Activated T-cell treated with anti-CD3 and anti-CD28 coated beads for 24 hours (primary cell): ENCODE data around the gene TRNT1.
A peak's percentile ranks its signal among the peaks of the same experiment; 100 is the strongest.

Experiments used
- DNase-seq: peaks from one replicate; pipeline ENCODE4 v3.0.0-alpha.2; 2020; ENCODE audit warnings: low read depth

Gene TRNT1

DNA sequence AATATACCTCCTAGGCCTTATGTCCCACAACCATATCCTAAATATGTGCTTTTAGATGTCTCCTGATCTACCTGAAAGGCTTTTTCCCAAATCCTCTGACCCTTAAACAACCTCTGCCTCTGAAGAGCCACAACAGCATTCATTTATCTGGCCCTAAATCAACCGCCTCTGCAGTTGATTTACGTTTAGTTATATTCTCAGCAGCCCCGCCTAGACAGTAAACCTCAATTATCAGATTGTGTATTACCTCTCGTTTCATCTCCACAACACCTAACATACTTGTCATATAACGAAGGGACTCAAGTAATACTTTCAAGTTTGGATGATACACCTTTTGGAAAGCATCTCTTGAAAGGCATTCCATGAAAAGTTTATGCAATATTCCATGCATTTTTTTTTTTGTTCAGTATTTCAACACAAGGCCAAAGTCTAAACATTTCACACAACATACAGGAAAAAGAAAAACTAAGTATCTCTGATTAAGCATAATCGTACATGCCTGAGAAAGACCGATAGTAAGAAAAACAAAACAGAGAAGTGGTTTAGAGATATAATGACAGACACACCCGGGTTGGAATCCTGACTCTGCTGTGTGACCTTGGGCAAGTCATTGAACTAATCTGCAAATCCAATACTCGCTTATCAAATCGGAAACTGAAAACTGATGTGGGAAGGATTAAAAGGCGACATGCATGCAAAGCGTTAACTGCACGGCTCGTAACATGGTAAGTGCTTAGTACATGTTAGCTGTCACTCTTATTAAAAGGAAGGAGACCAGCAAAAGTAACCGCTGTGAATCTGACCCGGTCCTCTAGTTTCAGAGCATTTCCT is 52.0 kb downstream of the TRNT1 start:
- DNase-seq, result no peak

GRCh38 chr3:3179407-3180094 is 52.8 kb downstream of the TRNT1 start, which contains the start of gene CRBN:
CRBN (minus strand) TSS chr3:3179691; CDS start chr3:3179687, 4 bp downstream.
- peak; percentile 84 for DNase-seq

GRCh38 chr3:3180456-3180855 is 53.7 kb downstream of the TRNT1 start:
- no peak for DNase-seq

DNA sequence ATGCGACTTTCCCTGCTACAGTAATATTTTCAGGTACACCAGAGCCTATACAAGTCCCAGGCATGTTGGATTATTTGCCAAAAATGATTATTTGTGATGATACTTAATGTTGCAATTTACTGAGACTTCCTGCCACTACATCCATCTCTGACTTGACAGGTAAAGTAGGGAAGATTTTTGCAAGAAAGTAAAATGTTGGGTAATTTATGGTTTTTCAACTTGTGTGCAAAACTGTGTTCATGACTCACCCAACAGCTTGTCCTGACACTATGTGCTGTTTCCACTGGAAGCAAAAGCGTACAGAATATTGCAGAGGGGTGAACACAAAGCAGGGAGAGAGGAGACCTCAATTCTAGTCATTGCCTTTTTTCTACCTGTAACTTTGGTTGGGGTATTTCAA is 58.1 kb downstream of the TRNT1 start:
- no peak for DNase-seq

DNA sequence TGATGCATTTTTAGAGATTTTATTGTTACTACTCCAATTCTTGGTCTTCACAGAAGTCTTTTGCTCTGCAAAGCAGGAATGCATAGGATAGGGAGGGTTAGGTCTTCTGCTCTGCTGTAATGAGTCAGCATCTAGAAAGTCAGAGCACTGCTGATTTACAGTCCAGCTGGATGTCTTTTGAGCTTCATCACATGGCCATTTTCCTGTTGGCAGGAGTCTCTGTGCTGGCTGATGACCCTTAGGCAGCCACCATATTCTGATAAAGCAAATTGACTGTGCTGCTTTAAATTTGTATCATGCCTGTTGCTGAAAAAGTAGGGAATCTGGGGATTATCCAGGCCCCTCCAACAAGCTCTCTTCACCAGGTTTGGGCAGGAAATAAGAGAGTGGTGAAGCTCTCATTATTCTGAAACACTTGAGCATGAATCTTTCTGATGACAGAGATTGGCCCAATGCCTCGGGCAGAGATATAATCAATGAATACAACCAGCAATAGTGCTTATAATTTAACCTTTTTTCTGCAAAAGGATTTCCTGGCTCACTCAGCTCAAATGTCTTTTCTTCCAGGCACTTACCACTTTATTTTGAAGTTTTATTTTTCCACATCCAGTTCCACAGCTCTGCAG is 62.5 kb downstream of the TRNT1 start:
- DNase-seq, result no peak

- no peak for DNase-seq
These were observed 63.2 kb downstream of the TRNT1 start for GRCh38 chr3:3189961-3190360.

DNA sequence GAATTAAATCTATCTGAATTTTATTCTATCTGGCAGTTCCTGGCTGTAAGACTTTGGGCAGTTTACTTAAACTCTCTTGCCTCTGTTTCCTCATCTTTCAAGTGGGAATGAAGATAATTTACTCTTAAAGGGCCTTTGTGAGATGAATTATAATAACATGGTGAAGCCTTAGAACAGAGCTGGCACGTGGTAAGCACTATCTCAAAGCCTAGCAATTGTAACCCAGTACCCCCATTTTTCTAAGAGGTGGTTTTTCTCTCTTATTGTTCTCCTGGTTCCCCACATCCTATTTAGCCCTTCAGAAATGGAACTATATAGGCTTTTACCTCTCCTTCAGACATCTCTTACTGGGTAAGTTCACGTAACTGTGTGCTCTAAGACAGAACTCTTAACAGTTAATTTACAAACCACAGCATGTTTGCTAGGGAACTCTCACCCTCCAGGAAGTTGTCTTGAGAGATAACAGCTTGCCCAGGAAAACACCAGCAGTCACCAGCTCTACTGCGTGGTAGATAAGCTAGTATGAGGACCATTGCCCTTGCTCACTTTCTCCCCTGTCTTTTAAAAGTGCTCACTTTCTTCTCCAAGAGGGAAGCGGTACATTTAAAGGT is 65.0 kb downstream of the TRNT1 start:
- no peak for DNase-seq

GRCh38 chr3:3192286-3192675 is 65.5 kb downstream of the TRNT1 start:
- DNase-seq, result no peak

- DNase-seq, result no peak
These were observed 68.1 kb downstream of the TRNT1 start for GRCh38 chr3:3194861-3195260.

DNA sequence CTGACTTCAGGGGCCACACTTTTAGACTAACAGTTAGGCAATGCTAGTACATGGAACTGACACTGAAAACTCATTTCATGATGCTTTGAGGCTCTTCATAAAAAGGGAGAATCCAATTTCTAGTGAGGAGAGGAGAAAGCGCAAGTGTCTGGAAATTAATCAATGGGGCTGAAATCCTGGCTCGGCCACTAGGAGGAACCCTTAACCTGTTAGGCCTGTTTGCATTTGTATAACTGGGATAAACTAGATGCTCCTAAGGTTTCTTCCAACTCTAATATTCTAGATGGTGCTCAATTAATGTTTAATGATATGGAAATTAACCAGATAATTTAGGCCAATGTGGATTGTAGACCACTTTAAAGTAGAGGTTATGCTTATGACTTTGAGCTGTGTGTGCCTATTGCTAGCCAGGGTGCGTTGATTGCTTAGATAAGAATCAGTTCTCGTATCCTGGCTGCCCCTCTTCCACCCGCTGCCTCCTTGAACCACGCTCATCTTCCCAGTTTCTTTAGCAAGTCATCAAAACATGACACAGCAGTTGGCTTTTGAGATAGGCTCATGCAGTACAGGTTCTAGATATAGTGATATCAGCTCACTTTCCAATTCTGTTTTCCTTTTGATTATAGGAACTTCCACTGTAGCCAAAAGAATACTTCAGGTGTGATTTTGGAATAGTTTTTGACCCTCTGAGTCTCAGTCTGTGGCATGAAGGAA is 69.6 kb downstream of the TRNT1 start:
- DNase-seq, result no peak
